ENCODE data around the gene ACE. TPM values are rescaled to one million over a fixed set of nuclear protein-coding genes. Genes with fewer than 3 reads are reported as not detected.

The ACE gene
- polyA plus RNA-seq, 4 donors = 49.6 to 216 (median 161) TPM

GRCh38 chr17:63480192-63480784 is 3.4 kb downstream of the ACE start:
- peaks cover 0 to 39% (median 2%) of the 10 kb centered on the region in 3 donors for H3K4me1 ChIP-seq (ENCODE audit: control insufficient read depth in 3 of 3, insufficient read depth in 2 of 3, low read depth in 1 of 3, low read length in 2 of 3)
- peaks cover 0 to 9% (median 0%) of the 10 kb centered on the region in 3 donors for H3K27me3 ChIP-seq (ENCODE audit: control insufficient read depth in 3 of 3, insufficient read depth in 3 of 3, low read length in 3 of 3)
- no peak overlapping the region for H3K4me3 ChIP-seq (ENCODE audit: low read depth in 1 of 3, low read length in 3 of 3)
- DNase-seq = no peak
- WGBS, 3 donors = 87 to 93% (median 92%) methylated on average over 20 to 21 of the region's 21 CpGs
- H3K27ac ChIP-seq (ENCODE audit: low read depth in 1 of 3, low read length in 2 of 3) = no peak overlapping the region
- H3K36me3 ChIP-seq (ENCODE audit: control insufficient read depth in 3 of 3, insufficient read depth in 2 of 3, low read depth in 1 of 3, low read length in 3 of 3) = peaks cover 2 to 70% (median 16%) of the 10 kb centered on the region in 3 donors
- FAIRE-seq = no peak
- H3K9me3 ChIP-seq (ENCODE audit: control insufficient read depth in 2 of 2, insufficient read depth in 1 of 2, low read depth in 1 of 2, low read length in 1 of 2) = no peaks in the 10 kb centered on the region

GRCh38 chr17:63480826-63481487 is 4.1 kb downstream of the ACE start:
- DNase-seq = no peak
- peaks cover 0 to 33% (median 2%) of the 10 kb centered on the region in 3 donors for H3K4me1 ChIP-seq (ENCODE audit: control insufficient read depth in 3 of 3, insufficient read depth in 2 of 3, low read depth in 1 of 3, low read length in 2 of 3)
- H3K27ac ChIP-seq (ENCODE audit: low read depth in 1 of 3, low read length in 2 of 3) = no peak overlapping the region
- WGBS, 3 donors = 72 to 73% (median 72%) methylated on average over 10 to 11 of the region's 11 CpGs
- no peak for FAIRE-seq
- H3K27me3 ChIP-seq (ENCODE audit: control insufficient read depth in 3 of 3, insufficient read depth in 3 of 3, low read length in 3 of 3) = peaks cover 0 to 8% (median 0%) of the 10 kb centered on the region in 3 donors
- peaks cover 2 to 71% (median 16%) of the 10 kb centered on the region in 3 donors for H3K36me3 ChIP-seq (ENCODE audit: control insufficient read depth in 3 of 3, insufficient read depth in 2 of 3, low read depth in 1 of 3, low read length in 3 of 3)
- no peak overlapping the region for H3K4me3 ChIP-seq (ENCODE audit: low read depth in 1 of 3, low read length in 3 of 3)
- no peaks in the 10 kb centered on the region for H3K9me3 ChIP-seq (ENCODE audit: control insufficient read depth in 2 of 2, insufficient read depth in 1 of 2, low read depth in 1 of 2, low read length in 1 of 2)

- Histone ChIP-seq H3K27ac (ENCODE audit: low read depth in 1 of 3, low read length in 2 of 3) (no peak overlapping the region), H3K4me1 (ENCODE audit: control insufficient read depth in 3 of 3, insufficient read depth in 2 of 3, low read depth in 1 of 3, low read length in 2 of 3) (peaks cover 0 to 30% (median 2%) of the 10 kb centered on the region in 3 donors), H3K9me3 (ENCODE audit: control insufficient read depth in 2 of 2, insufficient read depth in 1 of 2, low read depth in 1 of 2, low read length in 1 of 2) (no peaks in the 10 kb centered on the region), H3K27me3 (ENCODE audit: control insufficient read depth in 3 of 3, insufficient read depth in 3 of 3, low read length in 3 of 3) (peaks cover 0 to 8% (median 0%) of the 10 kb centered on the region in 3 donors), H3K4me3 (ENCODE audit: low read depth in 1 of 3, low read length in 3 of 3) (no peak overlapping the region), H3K36me3 (ENCODE audit: control insufficient read depth in 3 of 3, insufficient read depth in 2 of 3, low read depth in 1 of 3, low read length in 3 of 3) (peaks cover 2 to 76% (median 16%) of the 10 kb centered on the region in 3 donors)
- no peak for FAIRE-seq
- 87 to 92% (median 89%) methylated on average over 16 of the region's 16 CpGs for WGBS, 3 donors
- DNase-seq = no peak
Measured at GRCh38 chr17:63481488-63481870, 4.6 kb downstream of the ACE start.

GRCh38 chr17:63482509-63482908 is 5.6 kb downstream of the ACE start:
- no peak overlapping the region for H3K27ac ChIP-seq (ENCODE audit: low read depth in 1 of 3, low read length in 2 of 3)
- WGBS, 3 donors = 90 to 93% (median 90%) methylated on average over 16 of the region's 16 CpGs
- DNase-seq (no peak), FAIRE-seq (no peak)
- no peaks in the 10 kb centered on the region for H3K9me3 ChIP-seq (ENCODE audit: control insufficient read depth in 2 of 2, insufficient read depth in 1 of 2, low read depth in 1 of 2, low read length in 1 of 2)
- H3K36me3 ChIP-seq (ENCODE audit: control insufficient read depth in 3 of 3, insufficient read depth in 2 of 3, low read depth in 1 of 3, low read length in 3 of 3) = peaks cover 2 to 86% (median 20%) of the 10 kb centered on the region in 3 donors
- H3K4me1 ChIP-seq (ENCODE audit: control insufficient read depth in 3 of 3, insufficient read depth in 2 of 3, low read depth in 1 of 3, low read length in 2 of 3) = peaks cover 0 to 29% (median 2%) of the 10 kb centered on the region in 3 donors
- H3K27me3 ChIP-seq (ENCODE audit: control insufficient read depth in 3 of 3, insufficient read depth in 3 of 3, low read length in 3 of 3) = peaks cover 0 to 7% (median 0%) of the 10 kb centered on the region in 3 donors
- H3K4me3 ChIP-seq (ENCODE audit: low read depth in 1 of 3, low read length in 3 of 3) = no peak overlapping the region

GRCh38 chr17:63483038-63483437 is 6.2 kb downstream of the ACE start:
- H3K4me1 ChIP-seq (ENCODE audit: control insufficient read depth in 3 of 3, insufficient read depth in 2 of 3, low read depth in 1 of 3, low read length in 2 of 3) = peaks cover 0 to 23% (median 0%) of the 10 kb centered on the region in 3 donors
- peaks cover 2 to 89% (median 21%) of the 10 kb centered on the region in 3 donors for H3K36me3 ChIP-seq (ENCODE audit: control insufficient read depth in 3 of 3, insufficient read depth in 2 of 3, low read depth in 1 of 3, low read length in 3 of 3)
- DNase-seq = no peak
- peaks cover 0 to 2% (median 0%) of the 10 kb centered on the region in 3 donors for H3K27me3 ChIP-seq (ENCODE audit: control insufficient read depth in 3 of 3, insufficient read depth in 3 of 3, low read length in 3 of 3)
- WGBS, 3 donors = 89 to 91% (median 90%) methylated on average over 10 of the region's 10 CpGs
- FAIRE-seq = no peak
- no peak overlapping the region for H3K4me3 ChIP-seq (ENCODE audit: low read depth in 1 of 3, low read length in 3 of 3)
- no peak overlapping the region for H3K27ac ChIP-seq (ENCODE audit: low read depth in 1 of 3, low read length in 2 of 3)
- no peaks in the 10 kb centered on the region for H3K9me3 ChIP-seq (ENCODE audit: control insufficient read depth in 2 of 2, insufficient read depth in 1 of 2, low read depth in 1 of 2, low read length in 1 of 2)

GRCh38 chr17:63483655-63484575 is 7.1 kb downstream of the ACE start:
- Histone ChIP-seq H3K9me3 (ENCODE audit: control insufficient read depth in 2 of 2, insufficient read depth in 1 of 2, low read depth in 1 of 2, low read length in 1 of 2) (no peaks in the 10 kb centered on the region), H3K4me1 (ENCODE audit: control insufficient read depth in 3 of 3, insufficient read depth in 2 of 3, low read depth in 1 of 3, low read length in 2 of 3) (peaks cover 0 to 15% (median 0%) of the 10 kb centered on the region in 3 donors), H3K27ac (ENCODE audit: low read depth in 1 of 3, low read length in 2 of 3) (no peak overlapping the region), H3K36me3 (ENCODE audit: control insufficient read depth in 3 of 3, insufficient read depth in 2 of 3, low read depth in 1 of 3, low read length in 3 of 3) (peaks cover 2 to 90% (median 21%) of the 10 kb centered on the region in 3 donors), H3K27me3 (ENCODE audit: control insufficient read depth in 3 of 3, insufficient read depth in 3 of 3, low read length in 3 of 3) (no peaks in the 10 kb centered on the region), H3K4me3 (ENCODE audit: low read depth in 1 of 3, low read length in 3 of 3) (no peak overlapping the region)
- FAIRE-seq (no peak), DNase-seq (no peak)
- 92 to 95% (median 93%) methylated on average over 16 of the region's 16 CpGs for WGBS, 3 donors

- H3K36me3 ChIP-seq (ENCODE audit: control insufficient read depth in 3 of 3, insufficient read depth in 2 of 3, low read depth in 1 of 3, low read length in 3 of 3) = peaks cover 2 to 89% (median 22%) of the 10 kb centered on the region in 3 donors
- H3K4me3 ChIP-seq (ENCODE audit: low read depth in 1 of 3, low read length in 3 of 3) = no peak overlapping the region
- no peaks in the 10 kb centered on the region for H3K9me3 ChIP-seq (ENCODE audit: control insufficient read depth in 2 of 2, insufficient read depth in 1 of 2, low read depth in 1 of 2, low read length in 1 of 2)
- H3K4me1 ChIP-seq (ENCODE audit: control insufficient read depth in 3 of 3, insufficient read depth in 2 of 3, low read depth in 1 of 3, low read length in 2 of 3) = no peaks in the 10 kb centered on the region
- no peak for FAIRE-seq
- 76 to 81% (median 79%) methylated on average over 12 of the region's 12 CpGs for WGBS, 3 donors
- H3K27ac ChIP-seq (ENCODE audit: low read depth in 1 of 3, low read length in 2 of 3) = no peak overlapping the region
- H3K27me3 ChIP-seq (ENCODE audit: control insufficient read depth in 3 of 3, insufficient read depth in 3 of 3, low read length in 3 of 3) = no peaks in the 10 kb centered on the region
- DNase-seq = no peak
Measured at GRCh38 chr17:63486317-63487013, 9.6 kb downstream of the ACE start.

- H3K4me3 ChIP-seq (ENCODE audit: low read depth in 1 of 3, low read length in 3 of 3) = no peak overlapping the region
- no peak for FAIRE-seq
- no peaks in the 10 kb centered on the region for H3K9me3 ChIP-seq (ENCODE audit: control insufficient read depth in 2 of 2, insufficient read depth in 1 of 2, low read depth in 1 of 2, low read length in 1 of 2)
- no peaks in the 10 kb centered on the region for H3K27me3 ChIP-seq (ENCODE audit: control insufficient read depth in 3 of 3, insufficient read depth in 3 of 3, low read length in 3 of 3)
- no peak overlapping the region for H3K27ac ChIP-seq (ENCODE audit: low read depth in 1 of 3, low read length in 2 of 3)
- H3K36me3 ChIP-seq (ENCODE audit: control insufficient read depth in 3 of 3, insufficient read depth in 2 of 3, low read depth in 1 of 3, low read length in 3 of 3) = peaks cover 2 to 89% (median 22%) of the 10 kb centered on the region in 3 donors
- DNase-seq = no peak
- WGBS, 3 donors = 84 to 91% (median 90%) methylated on average over 10 to 11 of the region's 11 CpGs
- H3K4me1 ChIP-seq (ENCODE audit: control insufficient read depth in 3 of 3, insufficient read depth in 2 of 3, low read depth in 1 of 3, low read length in 2 of 3) = no peaks in the 10 kb centered on the region
Measured at GRCh38 chr17:63487014-63487339, 10.1 kb downstream of the ACE start.
